Muscle layer of duodenum (tissue), 2 donors: Measurements from ENCODE around the gene AKT3.

Source experiments
- H3K27ac ChIP-seq: one replicate; pipeline ENCODE4 v1.7.0; 2013; ENCODE audit warnings: mild to moderate bottlenecking, low read length
- H3K27me3 ChIP-seq: one replicate; pipeline ENCODE4 v1.7.0; 2013; ENCODE audit warnings: low read depth, mild to moderate bottlenecking, control low read depth, low read length
- H3K36me3 ChIP-seq, 2 donors: one replicate each; pipeline ENCODE4 v1.7.0; 2013; ENCODE audit warnings: low read length in 2 of 2, control low read depth in 1 of 2, mild to moderate bottlenecking in 1 of 2; ENCODE audit not compliant: insufficient read depth in 2 of 2, control insufficient read depth in 1 of 2
- H3K4me1 ChIP-seq, 2 donors: one replicate each; pipeline ENCODE4 v1.7.0; 2013; ENCODE audit warnings: low read length in 2 of 2, mild to moderate bottlenecking in 2 of 2, control low read depth in 1 of 2, moderate library complexity in 1 of 2; ENCODE audit not compliant: insufficient read depth in 2 of 2, control insufficient read depth in 1 of 2
- H3K4me3 ChIP-seq, 2 donors: one replicate each; pipeline ENCODE4 v1.7.0; 2013; ENCODE audit warnings: low read length in 2 of 2, low read depth in 1 of 2, mild to moderate bottlenecking in 1 of 2
- H3K9me3 ChIP-seq, 2 donors: one replicate each; pipeline ENCODE4 v1.7.0; 2013; ENCODE audit warnings: low read length in 2 of 2, control low read depth in 1 of 2, mild to moderate bottlenecking in 1 of 2; ENCODE audit not compliant: control insufficient read depth in 1 of 2
- donor health status: healthy.

AKT3 gene

DNA sequence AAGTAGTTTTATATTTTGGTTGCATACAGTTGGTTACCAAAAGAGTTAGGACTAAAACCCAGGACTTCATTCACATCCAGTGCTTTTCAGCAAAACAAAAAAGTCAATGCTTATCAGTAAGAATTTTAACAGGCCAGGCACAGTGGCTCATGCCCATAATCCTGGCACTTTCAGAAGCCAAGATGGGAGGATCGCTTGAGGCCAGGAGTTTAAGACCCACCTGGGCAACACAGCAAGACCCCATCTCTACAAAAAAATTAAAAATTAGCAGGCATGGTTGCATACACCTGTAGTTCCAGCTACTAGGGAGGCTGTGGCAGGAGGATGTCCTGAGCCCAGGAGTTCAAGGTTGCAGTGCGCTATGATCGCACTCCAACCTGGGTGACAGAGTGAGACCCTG, 47.3 kb downstream of the AKT3 start:
- Histone ChIP-seq H3K27ac (no peak overlapping the region), H3K36me3 (no peaks in the 10 kb centered on the region), H3K9me3 (no peaks in the 10 kb centered on the region), H3K4me3 (no peak overlapping the region), H3K4me1 (peaks cover 0 to 6% of the 10 kb centered on the region in 2 donors), H3K27me3 (no peaks in the 10 kb centered on the region)

DNA sequence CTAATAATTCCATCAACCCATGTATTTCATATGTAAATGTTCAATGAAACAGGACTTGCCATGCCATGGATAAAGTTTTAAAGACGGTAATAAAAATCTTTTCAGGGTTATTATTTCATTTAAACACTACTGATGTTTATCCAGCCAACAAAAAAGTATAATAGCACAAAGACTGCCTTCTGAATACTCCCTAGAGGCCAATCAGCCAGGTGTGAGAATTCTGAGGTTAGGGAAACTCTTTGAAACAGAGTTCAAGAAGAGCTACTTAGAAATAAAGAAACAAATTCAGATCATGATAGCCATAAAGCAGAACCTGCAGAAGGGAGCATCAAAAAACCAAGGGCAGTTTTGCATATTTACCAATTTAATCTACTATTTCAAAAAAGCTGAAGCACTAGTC, 48.7 kb downstream of the AKT3 start:
- Histone ChIP-seq H3K9me3 (no peaks in the 10 kb centered on the region), H3K27me3 (no peaks in the 10 kb centered on the region), H3K27ac (no peak overlapping the region), H3K4me3 (no peak overlapping the region), H3K4me1 (peaks cover 0 to 6% of the 10 kb centered on the region in 2 donors), H3K36me3 (no peaks in the 10 kb centered on the region)

DNA sequence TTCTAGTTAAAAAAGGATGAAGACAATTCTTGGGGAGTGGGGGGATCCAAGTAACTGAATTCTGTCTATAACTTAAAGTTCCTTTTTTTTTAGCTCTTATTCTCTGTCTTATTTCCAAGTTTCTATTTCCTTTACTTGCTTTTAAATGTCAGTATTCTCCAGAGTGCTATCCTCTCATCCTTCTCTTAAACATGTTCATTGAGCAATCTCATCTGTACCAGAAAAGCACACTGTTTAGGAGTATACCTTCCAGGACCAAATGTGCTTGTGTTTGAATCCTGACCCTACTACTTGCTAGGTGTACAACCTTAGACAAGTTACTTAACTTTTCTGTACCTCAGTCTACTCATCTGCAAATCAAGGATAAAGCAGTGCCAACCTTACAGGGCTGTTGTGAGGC, 50.1 kb downstream of the AKT3 start:
- Histone ChIP-seq H3K27me3 (no peaks in the 10 kb centered on the region), H3K4me1 (peaks cover 0 to 6% of the 10 kb centered on the region in 2 donors), H3K36me3 (no peaks in the 10 kb centered on the region), H3K27ac (no peak overlapping the region), H3K4me3 (no peak overlapping the region), H3K9me3 (no peaks in the 10 kb centered on the region)

DNA sequence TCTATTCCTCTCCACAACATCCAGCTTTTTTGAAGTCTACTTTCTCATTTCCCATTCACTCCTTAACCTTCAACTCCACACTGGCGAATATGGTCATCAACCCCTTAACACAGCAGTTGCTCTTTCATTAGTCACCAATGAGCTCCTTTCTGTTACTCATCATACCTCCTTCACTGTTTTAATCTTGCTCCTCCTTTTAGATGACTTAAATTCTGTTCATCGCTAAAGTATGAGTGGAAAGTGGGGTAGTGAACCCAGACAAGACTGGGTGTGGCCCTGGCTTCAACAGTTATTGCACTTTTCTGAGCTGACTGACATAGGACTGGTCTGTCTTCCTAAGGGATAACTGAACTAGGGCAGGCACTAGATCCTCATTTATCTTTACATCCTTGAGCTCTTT, 51.3 kb downstream of the AKT3 start:
- Histone ChIP-seq H3K9me3 (no peaks in the 10 kb centered on the region), H3K36me3 (no peaks in the 10 kb centered on the region), H3K27ac (no peak overlapping the region), H3K4me3 (no peak overlapping the region), H3K4me1 (peaks cover 0 to 6% of the 10 kb centered on the region in 2 donors), H3K27me3 (no peaks in the 10 kb centered on the region)

DNA sequence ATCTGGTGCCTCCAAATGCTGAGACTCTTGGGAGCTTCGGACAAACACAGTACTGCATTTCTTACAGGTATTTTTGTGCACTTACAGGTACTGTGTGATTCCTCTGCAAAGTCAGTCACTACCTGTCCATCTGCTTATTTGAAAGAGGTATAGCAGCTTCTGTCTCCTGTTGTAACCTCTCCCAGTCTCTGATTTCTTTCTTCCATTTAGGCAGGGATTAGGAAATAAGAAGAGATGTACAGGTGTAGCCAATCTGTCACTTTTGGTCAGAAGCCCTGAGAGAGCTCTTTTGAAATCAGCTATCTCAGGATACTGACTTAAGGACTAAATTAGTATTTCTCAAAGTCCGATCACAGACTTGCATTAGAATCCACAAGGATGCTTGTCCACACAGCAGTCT, 54.0 kb downstream of the AKT3 start:
- Histone ChIP-seq H3K9me3 (no peaks in the 10 kb centered on the region), H3K4me3 (no peak overlapping the region), H3K27me3 (no peaks in the 10 kb centered on the region), H3K4me1 (no peaks in the 10 kb centered on the region), H3K27ac (no peak overlapping the region), H3K36me3 (no peaks in the 10 kb centered on the region)

DNA sequence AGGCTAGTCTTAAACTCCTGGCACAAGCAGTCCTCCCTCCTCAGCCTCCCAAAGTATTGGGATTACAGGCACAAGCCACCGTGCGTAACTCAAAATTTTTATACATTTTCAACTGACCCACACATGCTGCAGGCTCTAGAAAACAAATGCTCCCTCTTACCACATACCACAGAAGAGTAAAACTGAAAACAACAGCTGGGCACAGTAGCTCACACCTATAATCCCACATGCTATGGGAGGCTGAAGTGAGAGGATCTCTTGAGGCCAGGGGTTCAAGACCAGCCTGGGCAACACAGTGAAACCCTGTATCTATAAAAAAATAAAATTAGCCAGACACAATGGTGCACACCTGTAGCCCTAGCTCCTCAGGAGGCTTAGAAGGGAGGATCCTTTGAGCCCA, 56.7 kb downstream of the AKT3 start:
- H3K36me3 ChIP-seq, result no peaks in the 10 kb centered on the region

DNA sequence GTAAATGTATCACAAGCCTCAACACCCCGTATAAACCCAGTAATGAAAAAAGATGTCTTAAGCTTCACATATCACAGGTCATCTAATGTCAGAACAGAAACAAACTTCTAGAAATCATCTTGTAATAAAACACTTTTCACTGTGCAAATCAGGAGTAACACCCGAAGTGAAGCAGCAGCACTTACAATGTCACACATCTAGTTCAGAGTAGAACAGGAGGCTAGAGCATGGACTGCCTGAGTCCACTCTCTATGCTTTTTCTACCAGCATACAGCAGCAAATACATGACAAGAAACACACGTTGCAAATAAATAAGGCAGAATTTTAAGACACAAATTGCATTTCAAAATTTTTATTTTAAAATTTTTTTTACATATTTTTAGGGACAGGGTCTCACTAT, 57.2 kb downstream of the AKT3 start:
- H3K4me3 ChIP-seq, result no peak overlapping the region
- no peaks in the 10 kb centered on the region for H3K27me3 ChIP-seq
- H3K9me3 ChIP-seq, result no peaks in the 10 kb centered on the region
- H3K4me1 ChIP-seq, result no peaks in the 10 kb centered on the region
- peak overlapping the region; percentile 24 for H3K27ac ChIP-seq
- no peaks in the 10 kb centered on the region for H3K36me3 ChIP-seq

More for the DNA sequence above, 56.7 kb downstream of the AKT3 start:
- Histone ChIP-seq H3K27ac (no peak overlapping the region), H3K9me3 (no peaks in the 10 kb centered on the region), H3K27me3 (no peaks in the 10 kb centered on the region), H3K4me3 (no peak overlapping the region), H3K4me1 (no peaks in the 10 kb centered on the region)

DNA sequence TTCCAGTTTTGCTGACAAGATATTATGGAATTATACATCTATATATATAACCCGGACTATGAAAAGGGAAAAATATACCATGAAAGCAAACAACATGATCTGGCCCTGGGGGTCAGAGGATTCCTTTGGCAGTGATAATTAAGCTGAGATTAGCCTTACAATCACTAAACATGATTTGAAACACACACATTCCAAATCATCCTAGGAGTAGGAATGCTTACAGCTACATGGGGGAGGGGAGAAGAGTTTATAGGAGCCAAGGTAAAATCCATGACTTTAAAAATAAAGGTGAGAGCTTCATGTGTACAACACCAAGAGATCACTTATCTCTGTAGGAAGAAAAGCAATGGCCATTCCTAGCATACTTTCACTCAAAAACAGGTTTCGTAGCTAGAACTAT, 57.6 kb downstream of the AKT3 start:
- Histone ChIP-seq H3K36me3 (no peaks in the 10 kb centered on the region), H3K4me1 (no peaks in the 10 kb centered on the region), H3K27me3 (no peaks in the 10 kb centered on the region), H3K27ac (peak overlapping the region; percentile 24), H3K9me3 (no peaks in the 10 kb centered on the region), H3K4me3 (no peak overlapping the region)

DNA sequence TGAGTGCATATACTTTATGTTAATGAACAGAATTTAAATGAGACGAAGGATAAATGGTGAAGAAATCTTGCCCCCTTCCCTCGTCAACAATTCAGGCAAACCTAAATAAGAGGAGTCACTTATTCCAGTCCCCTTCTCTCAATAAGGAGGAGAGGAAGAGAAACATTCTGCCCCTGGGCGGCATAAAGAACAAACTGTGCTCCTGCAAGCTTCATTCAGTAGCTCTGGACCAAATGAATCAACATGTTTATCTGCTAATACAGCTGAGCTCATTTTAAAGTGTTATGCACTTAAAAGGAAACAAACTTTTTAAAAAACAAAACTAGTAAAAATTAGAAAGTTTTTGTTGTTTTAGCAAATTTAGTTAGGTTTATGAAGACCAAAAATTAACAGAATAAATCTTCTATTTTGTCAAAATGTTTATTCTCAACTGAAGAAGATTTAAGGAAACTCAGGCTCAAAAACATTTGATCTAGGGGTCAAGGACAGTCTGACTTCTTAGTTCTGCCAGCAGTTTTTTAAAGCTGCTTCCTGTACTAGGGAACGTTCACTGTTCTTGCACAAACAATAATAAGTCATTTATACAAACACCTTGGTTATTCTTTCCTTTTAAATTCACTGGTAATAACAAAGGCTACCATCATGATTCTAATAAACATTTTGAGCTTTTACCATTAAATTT, 58.3 kb downstream of the AKT3 start:
- no peaks in the 10 kb centered on the region for H3K9me3 ChIP-seq
- peak overlapping the region; percentile 24 for H3K27ac ChIP-seq
- no peaks in the 10 kb centered on the region for H3K4me1 ChIP-seq
- no peaks in the 10 kb centered on the region for H3K27me3 ChIP-seq
- no peak overlapping the region for H3K4me3 ChIP-seq
- H3K36me3 ChIP-seq, result no peaks in the 10 kb centered on the region

DNA sequence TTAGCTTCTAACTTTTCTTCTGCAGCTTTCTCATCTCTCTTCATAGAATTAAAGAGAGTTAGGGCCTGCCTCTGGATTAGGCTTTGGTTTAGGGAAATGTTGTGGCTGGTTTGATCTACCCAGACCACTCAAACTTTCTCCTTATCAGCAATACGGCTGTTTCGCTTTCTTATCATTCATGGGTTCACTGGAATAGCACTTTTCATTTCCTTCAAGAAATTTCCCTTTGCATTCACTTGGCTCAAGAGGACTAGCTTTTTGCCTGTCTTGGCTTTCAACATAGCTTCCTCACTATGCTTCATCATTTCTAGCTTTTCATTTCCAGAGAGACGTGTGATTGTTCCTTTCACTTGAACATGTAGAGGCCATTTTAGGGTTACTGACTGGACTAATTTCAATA, 59.6 kb downstream of the AKT3 start:
- Histone ChIP-seq H3K9me3 (no peaks in the 10 kb centered on the region), H3K4me3 (no peak overlapping the region), H3K27me3 (no peaks in the 10 kb centered on the region), H3K36me3 (no peaks in the 10 kb centered on the region), H3K27ac (no peak overlapping the region), H3K4me1 (peaks cover 0 to 11% of the 10 kb centered on the region in 2 donors)

DNA sequence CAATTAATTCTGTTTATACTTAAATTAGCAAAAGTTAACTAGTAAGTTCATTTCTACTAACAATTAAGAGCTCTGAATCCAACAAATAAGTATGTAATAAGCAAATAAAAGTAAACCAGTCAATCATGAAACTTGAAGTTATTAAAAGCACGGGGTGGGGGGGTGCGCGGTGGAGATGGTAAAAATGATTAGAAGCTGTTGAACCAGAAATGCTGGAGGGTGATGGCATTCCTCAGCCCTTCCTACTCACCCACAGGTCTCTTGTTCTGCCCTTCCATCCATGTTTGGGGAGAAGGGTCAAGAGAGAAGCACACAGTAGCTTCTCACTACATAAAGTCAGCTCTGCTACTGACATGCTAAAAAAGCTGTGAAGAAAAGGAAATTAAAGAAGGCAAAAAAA, 63.5 kb downstream of the AKT3 start:
- Histone ChIP-seq H3K4me3 (no peak overlapping the region), H3K27ac (no peak overlapping the region), H3K27me3 (no peaks in the 10 kb centered on the region), H3K36me3 (no peaks in the 10 kb centered on the region), H3K9me3 (no peaks in the 10 kb centered on the region), H3K4me1 (peaks cover 0 to 11% of the 10 kb centered on the region in 2 donors)

DNA sequence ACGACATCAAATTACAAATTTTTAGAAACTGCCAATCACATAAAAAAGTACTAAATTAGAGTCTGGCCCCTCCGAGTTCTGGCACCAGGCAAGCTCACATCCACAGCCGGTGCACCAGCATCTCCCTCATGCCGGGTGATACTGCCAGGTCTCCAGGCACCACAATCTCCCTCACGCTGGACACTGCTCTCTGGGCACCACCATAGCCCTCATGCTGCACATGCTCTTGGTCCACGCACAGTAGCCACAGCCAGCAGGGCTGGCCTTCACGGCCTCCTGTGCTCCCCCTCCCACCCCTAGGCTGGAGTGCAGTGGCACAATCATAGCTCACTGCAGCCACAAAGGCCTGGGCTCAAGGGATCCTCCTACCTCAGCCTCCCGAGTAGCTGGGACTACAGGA, 65.5 kb downstream of the AKT3 start:
- Histone ChIP-seq H3K4me3 (no peak overlapping the region), H3K4me1 (peaks cover 0 to 11% of the 10 kb centered on the region in 2 donors), H3K27ac (no peak overlapping the region), H3K36me3 (no peaks in the 10 kb centered on the region), H3K27me3 (no peaks in the 10 kb centered on the region), H3K9me3 (no peaks in the 10 kb centered on the region)
